Endothelial cell of umbilical vein (primary cell): ENCODE measurements around the gene USP49.

ENCODE experiments used
- EZH2 ChIP-seq: IDR thresholded peaks from 2 replicates; pipeline ENCODE4 v1.6.1; 2012; ENCODE audit warnings: borderline replicate concordance, low read depth, mild to moderate bottlenecking, moderate library complexity, low read length, inconsistent platforms; ENCODE audit not compliant: severe bottlenecking
- JUN ChIP-seq: IDR thresholded peaks from 2 replicates; pipeline ENCODE4 v1.6.1; 2011; ENCODE audit warnings: borderline replicate concordance, low read depth; ENCODE audit not compliant: insufficient read length, insufficient read depth
- MYC ChIP-seq: IDR thresholded peaks from one replicate; pipeline ENCODE4 v1.6.1; 2011; ENCODE audit warnings: mild to moderate bottlenecking, low read depth, low read length
- POLR2A ChIP-seq: IDR thresholded peaks from 2 replicates; pipeline ENCODE4 v1.6.1; 2012; ENCODE audit warnings: low read depth, mild to moderate bottlenecking, control low read depth, low read length
- POLR2AphosphoS5 ChIP-seq: IDR thresholded peaks from 2 replicates; pipeline ENCODE4 v1.6.1; 2012; ENCODE audit warnings: low read depth, mild to moderate bottlenecking, control low read depth, low read length, moderate library complexity; ENCODE audit not compliant: insufficient read depth
- TF ChIP-seq, protein P1 (sequence below), 2 donors: IDR thresholded peaks; 1 replicate in 1 of 2; 2 replicates in 1 of 2; pipeline ENCODE4 v1.5.1; 2011; ENCODE audit warnings: low read length in 2 of 2, mild to moderate bottlenecking in 2 of 2, moderate library complexity in 2 of 2, control low read depth in 1 of 2, inconsistent platforms in 1 of 2, low read depth in 1 of 2; ENCODE audit not compliant: insufficient read depth in 1 of 2; ENCODE audit errors: extremely low read depth in 1 of 2
- TF ChIP-seq, protein P2 (sequence below): IDR thresholded peaks from 2 replicates; pipeline ENCODE4 v1.6.1; 2011; ENCODE audit not compliant: insufficient read depth, insufficient read length

- no peak for TF ChIP-seq EZH2
- TF ChIP-seq, protein P1, sequence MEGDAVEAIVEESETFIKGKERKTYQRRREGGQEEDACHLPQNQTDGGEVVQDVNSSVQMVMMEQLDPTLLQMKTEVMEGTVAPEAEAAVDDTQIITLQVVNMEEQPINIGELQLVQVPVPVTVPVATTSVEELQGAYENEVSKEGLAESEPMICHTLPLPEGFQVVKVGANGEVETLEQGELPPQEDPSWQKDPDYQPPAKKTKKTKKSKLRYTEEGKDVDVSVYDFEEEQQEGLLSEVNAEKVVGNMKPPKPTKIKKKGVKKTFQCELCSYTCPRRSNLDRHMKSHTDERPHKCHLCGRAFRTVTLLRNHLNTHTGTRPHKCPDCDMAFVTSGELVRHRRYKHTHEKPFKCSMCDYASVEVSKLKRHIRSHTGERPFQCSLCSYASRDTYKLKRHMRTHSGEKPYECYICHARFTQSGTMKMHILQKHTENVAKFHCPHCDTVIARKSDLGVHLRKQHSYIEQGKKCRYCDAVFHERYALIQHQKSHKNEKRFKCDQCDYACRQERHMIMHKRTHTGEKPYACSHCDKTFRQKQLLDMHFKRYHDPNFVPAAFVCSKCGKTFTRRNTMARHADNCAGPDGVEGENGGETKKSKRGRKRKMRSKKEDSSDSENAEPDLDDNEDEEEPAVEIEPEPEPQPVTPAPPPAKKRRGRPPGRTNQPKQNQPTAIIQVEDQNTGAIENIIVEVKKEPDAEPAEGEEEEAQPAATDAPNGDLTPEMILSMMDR (IDR thresholded peaks at IDR 0.05; ENCODE audit: extremely low read depth in 1 of 2, insufficient read depth in 1 of 2, low read depth in 1 of 2, low read length in 2 of 2), result no peak
- TF ChIP-seq POLR2A, result peak; percentile 10
- no peak for TF ChIP-seq MYC
- no peak for TF ChIP-seq JUN
- peak; percentile 4 for TF ChIP-seq POLR2AphosphoS5
- TF ChIP-seq, protein P2, sequence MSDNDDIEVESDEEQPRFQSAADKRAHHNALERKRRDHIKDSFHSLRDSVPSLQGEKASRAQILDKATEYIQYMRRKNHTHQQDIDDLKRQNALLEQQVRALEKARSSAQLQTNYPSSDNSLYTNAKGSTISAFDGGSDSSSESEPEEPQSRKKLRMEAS, result no peak
Measured at GRCh38 chr6:41932378-41932777, 37.2 kb upstream of the USP49 start.
